HG03196 (cell line): ENCODE results near the gene PRAME.
"Not testable (repeated sequence)": the region's sequence is repeated elsewhere in the genome, so short reads cannot be mapped to it uniquely, and the experiment has no call there.

ENCODE experiments used
- ATAC-seq: cut with Tn5 transposase; IDR thresholded peaks from one replicate; pipeline ENCODE4 v1.9.1; 2021; ENCODE audit not compliant: unreplicated experiment

Gene PRAME

GRCh38 chr22:22526125-22526912 is 32.7 kb downstream of the PRAME start:
- no peak for ATAC-seq

GRCh38 chr22:22523494-22523893 is 35.6 kb downstream of the PRAME start:
- ATAC-seq = no peak

GRCh38 chr22:22521631-22522030 is 37.4 kb downstream of the PRAME start:
- ATAC-seq = no peak

GRCh38 chr22:22520667-22521602 is 38.1 kb downstream of the PRAME start:
- ATAC-seq = no peak

- no peak for ATAC-seq
These were observed 38.9 kb downstream of the PRAME start, which contains the start of gene ZNF280A for GRCh38 chr22:22520020-22520656. Gene ZNF280A, minus strand, starts transcription at chr22:22520270. Its CDS starts 4,640 bp downstream, at chr22:22515630.

- no peak for ATAC-seq
These were observed 39.5 kb downstream of the PRAME start for GRCh38 chr22:22519591-22519990.

- ATAC-seq = no peak
These were observed 42.1 kb downstream of the PRAME start for GRCh38 chr22:22516992-22517391.

GRCh38 chr22:22515890-22516289 is 43.2 kb downstream of the PRAME start:
- ATAC-seq = no peak

GRCh38 chr22:22514431-22514830 is 44.6 kb downstream of the PRAME start:
- ATAC-seq = not testable (repeated sequence)

- no peak for ATAC-seq
These were observed 45.4 kb downstream of the PRAME start for GRCh38 chr22:22513619-22514018.

GRCh38 chr22:22512951-22513350 is 46.1 kb downstream of the PRAME start:
- ATAC-seq = no peak

- ATAC-seq = not testable (repeated sequence)
These were observed 48.2 kb downstream of the PRAME start for GRCh38 chr22:22510833-22511232.

- ATAC-seq = not testable (repeated sequence)
These were observed 49.2 kb downstream of the PRAME start for GRCh38 chr22:22509912-22510311.

GRCh38 chr22:22508274-22509176 is 50.5 kb downstream of the PRAME start, which contains the start of gene ZNF280B:
Gene ZNF280B, minus strand, starts transcription at chr22:22508742. Its CDS starts 19,344 bp downstream, at chr22:22489398.
- peak; percentile 77 for ATAC-seq

- ATAC-seq = no peak
These were observed 51.3 kb downstream of the PRAME start for GRCh38 chr22:22507743-22508273.

GRCh38 chr22:22506736-22507135 is 52.3 kb downstream of the PRAME start:
- ATAC-seq = no peak

GRCh38 chr22:22498267-22498666 is 60.8 kb downstream of the PRAME start:
- ATAC-seq = no peak
